GM21619 (cell line): Measurements from ENCODE around the gene GP5.

Experiments used
- ATAC-seq: cut with Tn5 transposase; IDR thresholded peaks from one replicate; pipeline ENCODE4 v1.9.1; 2021; ENCODE audit not compliant: unreplicated experiment

GP5 gene

DNA sequence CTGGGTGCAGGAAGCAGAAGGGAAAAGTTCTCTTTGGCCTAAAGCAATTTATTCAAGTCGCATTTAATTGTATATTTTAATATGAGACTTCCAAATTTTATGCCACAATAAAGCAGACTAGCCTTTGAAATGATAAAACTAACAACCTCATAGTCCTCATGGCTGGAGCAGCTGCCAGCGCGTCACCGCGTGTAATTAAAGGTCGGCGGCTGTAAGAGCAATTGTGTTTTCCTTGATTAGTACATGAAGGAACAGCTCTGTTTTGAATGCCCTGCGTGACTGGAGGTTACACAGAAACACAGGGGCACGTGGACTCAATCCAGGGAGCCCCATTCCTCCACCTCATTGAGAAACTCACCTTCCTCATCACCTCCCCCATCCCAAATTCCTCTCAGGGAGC lies 19.4 kb downstream of the GP5 start:
- ATAC-seq = no peak

DNA sequence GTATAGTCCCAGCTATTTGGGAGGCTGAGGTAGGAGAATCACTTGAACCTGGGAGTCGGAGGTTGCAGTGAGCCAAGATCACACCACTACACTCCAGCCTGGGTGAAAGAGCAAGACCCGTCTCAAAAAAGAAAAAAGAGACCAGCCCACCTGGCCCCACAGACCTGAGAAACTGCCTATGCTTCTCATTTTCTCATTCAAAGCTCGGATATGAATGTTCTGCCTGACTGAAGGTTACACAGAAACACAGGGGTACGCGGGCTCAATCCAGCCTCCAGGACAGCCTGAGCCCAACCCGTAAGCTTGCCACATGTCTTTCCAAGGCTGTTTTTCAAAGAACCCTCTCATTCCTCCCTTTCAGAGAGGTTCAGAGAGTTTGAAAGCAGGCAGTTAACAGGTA lies 19.8 kb downstream of the GP5 start:
- no peak for ATAC-seq

DNA sequence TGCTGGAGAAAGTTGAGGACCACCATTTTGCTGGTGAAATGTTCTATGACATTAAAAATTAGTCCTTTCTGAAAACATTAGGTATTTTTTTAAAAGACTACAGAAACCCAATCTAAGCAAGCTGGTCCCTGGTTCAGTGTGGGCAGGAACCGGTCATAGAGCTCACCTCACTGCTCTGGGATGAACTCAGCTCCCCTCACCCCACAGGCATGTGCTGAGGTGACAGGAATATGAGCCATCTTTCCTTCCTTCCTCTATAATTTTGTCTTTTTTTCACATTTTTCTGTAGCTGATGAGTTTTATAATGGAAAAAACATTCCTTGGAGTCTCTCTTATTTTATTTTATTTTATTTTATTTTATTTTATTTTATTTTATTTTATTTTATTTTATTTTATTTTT lies 21.4 kb downstream of the GP5 start:
- no peak for ATAC-seq

DNA sequence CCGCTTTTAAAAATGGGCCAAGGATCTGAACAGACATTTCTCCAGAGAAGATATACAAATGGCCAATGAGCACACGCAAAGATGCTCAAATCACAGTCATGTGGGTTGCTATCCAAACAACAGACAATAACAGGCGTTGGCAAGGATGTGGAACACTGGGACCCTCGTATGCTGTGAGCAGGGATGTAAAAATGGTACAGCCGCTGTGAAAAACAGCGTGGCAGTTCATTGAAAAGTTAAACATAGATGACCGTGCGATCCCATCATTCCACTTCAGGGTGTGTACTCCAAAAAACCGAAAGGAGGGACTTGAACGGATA lies 22.9 kb downstream of the GP5 start:
- ATAC-seq = no peak

DNA sequence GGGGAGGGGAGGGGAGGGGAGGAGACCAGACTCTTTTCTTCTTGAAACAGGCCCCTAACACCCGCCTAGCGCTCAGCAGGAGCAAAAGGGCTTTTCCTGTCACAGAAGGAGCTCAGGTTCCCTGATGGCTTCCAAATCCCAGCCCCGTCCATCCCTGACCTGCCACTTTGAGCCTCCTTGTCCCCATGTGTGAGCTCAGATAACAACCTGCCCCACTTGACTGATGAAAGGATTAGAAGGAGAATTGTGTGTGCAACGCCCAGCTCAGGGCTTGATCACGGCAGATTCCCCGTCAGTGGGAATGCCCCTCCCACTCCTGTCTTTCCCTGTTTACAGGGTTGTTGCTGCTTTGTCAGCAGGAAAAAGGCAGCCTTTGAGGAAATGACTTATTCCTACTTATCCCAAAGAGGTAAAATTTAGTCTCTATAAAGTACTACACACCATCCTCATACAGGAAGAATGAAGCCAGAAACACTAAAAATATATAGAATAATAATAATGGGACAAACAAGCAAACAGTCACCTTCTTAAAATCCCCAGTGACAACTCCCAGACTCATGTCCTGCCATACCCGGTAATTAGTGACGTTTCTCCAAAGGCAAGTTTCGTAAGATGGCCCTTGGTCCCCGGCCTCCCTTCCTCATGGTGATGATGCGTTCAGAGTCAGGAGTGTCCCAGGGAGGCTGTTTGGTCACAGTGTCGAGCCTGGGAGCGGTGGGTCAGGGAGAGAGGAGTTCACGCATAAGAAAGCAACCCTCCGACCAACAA lies 23.4 kb downstream of the GP5 start:
- ATAC-seq = no peak

DNA sequence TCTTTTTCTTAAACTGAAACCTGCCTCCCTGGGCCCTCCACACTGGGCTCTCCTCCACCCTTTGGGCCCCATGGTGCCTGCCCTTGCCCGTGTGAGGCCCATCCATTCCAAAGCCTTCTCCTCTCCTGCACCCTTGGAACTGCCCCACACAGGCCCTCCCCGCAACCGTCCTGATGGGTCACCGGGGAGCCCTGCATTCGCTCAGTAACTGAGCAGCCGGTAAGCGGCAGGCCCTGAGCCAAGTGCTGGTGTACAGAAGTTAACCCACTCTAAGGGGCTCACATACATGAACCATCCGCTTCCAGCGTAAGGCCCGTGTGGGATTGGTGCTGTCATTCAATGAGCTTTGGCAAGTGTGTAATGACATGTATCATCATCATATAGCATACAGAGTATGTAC lies 24.1 kb downstream of the GP5 start:
- no peak for ATAC-seq

DNA sequence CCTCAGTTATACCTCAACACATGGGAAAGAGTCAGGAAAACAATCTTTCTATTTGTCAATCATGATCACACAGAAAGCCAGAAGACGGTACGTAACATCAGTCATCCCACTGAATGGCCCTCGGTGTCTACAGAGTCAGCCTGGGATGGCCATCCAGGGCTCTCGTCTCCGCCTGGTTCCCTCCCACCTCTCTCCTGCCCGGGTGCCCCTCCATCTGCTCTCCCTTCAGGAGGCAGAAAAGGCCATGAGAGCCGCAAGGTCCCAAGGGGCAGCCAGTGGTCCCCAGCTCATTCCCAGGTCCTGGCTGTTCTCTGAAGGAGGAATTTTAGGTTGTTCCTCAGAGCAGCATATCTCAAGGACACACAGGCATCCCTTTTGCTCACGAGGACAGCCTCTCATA lies 25.2 kb downstream of the GP5 start:
- no peak for ATAC-seq

DNA sequence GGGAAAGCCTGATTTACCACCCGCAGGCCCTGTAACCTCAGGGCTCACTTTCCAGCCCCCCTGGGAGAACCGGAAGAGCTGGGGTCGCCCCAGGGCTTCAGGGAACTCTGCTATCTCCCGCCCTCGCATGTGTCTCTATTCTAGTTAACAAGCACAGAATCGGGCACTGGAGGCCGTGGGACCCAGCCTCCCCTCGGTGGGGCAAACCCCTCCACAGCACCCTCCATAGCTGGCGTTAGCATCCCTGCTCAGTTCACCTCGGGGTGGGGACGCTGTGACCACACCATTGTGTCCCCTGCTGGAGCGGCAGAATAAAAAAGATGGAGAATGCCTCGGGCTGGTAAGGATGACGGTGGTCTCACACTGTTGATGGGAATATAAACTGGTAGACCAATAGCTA lies 26.0 kb downstream of the GP5 start:
- ATAC-seq = no peak

DNA sequence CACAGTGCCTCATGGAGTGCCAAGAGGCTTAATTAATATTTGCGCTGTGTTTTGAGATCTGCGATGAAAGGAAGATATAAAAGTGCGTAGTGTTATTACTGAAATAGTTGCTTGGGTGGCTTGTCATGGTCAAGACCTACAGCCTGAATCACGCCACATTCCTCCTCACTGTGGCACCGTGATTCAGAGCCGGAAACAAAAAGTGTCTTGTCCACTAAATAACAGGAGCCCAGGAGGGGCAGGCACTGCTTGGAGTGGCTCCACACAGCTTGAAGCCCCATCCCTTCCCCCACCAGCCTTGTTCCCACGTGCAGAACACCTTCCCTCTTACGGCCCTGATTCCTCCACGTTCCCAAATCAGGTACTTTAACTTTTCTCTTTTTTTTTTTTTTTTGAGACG lies 28.3 kb downstream of the GP5 start:
- ATAC-seq = no peak

DNA sequence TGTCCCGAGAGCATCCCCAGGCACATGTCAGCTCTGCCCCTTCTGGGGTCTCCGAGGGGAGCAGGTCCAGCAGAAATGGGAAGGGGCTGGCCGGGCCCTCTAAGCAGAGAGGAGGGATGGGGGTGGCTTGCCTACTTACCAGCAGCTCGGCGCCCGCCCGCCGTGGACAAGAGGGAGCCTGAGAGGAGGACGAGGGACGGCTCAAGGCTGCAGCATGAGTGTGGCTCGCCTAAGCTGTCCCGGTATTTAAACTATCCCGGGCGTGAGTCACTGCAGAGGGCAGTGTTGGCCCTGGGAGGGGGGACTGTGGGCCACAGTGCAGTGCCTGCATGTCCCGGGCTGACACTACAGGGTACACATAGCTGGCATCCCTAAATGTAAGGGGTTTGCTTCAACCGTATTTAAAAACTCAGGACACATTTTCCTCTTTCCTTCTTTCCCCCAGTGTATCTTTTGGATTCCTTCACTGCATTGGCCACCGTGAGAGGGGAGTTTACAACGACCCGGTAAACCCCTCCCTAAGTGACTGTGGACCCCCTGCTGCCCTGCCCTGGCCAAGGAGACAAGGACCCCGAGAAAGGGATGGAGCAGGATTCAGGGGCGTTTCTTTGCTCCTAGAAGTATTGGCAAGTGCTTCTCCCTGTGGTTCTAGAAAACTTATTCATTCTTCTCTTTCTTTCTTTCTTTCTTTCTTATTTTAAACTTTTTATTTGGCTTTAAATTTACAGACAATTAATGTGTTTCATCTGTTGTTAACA lies 29.4 kb downstream of the GP5 start, which contains the start of gene LRRC15:
Gene LRRC15 (minus strand): TSS at position 222 of the 758 bp plus-strand sequence. CDS start 8,700 bp downstream, outside the sequence.
- ATAC-seq = no peak

DNA sequence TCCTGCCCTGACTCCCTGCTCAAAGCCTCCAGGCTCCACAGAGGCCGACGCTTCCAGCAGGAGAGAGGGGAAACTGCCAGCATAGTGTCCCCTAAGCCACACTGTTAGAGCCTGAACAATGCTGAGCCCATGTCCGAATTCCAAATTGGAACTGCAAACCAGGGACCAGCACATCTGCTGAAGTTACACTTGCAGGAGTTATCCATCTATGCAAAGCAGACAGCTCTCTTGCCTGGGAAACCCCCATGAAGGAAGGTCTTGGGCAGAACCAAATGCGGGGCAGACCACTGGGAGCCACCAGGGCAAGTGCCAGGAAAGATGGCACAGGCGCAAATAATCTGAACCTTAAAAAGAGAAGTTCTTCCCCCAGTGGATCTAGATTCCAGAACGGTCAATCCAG lies 30.1 kb downstream of the GP5 start:
- ATAC-seq = no peak

DNA sequence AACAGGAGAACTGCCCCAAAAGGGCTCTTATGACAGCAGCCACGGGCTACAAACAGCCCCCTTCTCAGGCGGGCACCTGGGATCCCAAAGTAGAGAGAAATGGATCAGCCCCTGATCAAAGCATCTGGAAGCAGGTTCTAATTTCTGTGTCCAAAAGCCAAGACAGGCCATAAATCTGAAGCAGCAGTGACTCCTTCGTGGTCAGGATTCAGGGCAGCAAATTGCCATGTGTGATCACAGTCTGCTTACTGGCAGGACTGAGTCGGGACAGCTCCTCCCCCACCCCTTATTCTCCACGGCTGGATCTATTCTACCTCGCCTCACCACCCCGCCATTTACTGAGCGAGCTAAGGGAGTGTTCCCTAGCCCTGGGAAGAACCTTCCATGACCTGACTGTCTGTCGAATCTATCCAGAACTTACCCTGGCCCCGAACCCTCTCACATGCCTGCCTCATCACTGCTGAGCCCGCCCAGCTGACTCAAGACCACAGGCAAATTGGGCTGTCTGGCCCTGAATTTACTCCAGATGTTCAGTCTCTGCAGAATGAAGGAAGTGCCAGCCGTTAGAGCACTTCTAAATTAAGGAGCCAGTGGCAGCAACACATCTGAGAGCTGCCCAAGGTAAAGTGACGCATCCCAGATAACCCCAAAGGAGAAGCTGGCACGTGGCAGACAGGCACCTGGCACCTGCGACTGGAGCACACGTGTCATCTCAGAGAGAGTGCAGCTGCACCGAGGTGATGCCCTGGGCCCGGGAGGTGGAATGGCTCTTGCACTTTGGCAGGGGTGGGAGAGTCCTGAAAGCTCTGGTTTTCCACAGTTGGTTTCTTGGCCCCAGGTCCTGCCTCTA lies 30.8 kb downstream of the GP5 start:
- no peak for ATAC-seq

DNA sequence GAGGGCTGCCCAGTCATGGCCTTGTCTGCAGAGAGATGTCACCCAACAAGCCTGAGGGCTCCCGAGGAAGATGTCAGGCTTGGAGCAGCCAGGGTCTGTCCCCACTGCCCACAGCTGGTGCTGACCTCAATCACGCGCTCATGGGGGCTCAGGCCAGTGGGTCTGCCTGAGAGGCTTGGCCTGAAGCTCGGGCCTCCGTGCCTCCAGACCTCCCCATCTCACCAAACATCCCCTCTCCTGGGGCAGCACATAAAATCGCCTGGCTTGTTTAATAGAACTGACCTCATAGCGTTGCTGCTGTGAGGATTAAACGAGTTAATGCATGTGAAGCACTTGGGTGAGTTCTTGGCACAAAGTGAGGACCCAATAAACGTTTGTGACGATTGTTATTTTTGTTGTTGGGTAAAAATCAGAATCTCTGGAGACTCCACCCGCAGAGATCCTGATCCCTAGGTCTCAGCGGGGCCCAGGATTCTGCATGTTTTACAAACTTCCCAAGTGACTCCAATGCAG lies 33.0 kb downstream of the GP5 start:
- ATAC-seq = no peak

DNA sequence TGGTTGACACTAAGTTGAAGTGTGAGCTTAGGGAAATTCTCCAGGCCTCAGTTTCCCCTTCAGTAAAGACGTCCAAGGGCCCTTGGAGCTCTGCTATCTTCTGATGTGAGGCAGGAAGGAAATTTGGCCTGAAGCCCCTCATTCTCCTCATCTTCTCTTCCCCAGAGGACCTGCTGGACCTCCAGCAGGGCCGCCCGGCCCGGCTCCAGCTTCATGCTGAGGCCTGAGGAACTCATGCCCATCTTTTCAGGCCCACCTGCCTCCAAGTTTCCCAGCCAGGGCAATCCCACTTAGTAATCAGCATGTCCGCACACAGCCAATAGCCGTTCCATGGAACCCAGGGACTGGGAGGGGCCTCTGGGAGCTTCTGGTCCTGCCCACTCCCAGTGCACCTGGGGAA lies 33.5 kb downstream of the GP5 start:
- ATAC-seq = no peak

DNA sequence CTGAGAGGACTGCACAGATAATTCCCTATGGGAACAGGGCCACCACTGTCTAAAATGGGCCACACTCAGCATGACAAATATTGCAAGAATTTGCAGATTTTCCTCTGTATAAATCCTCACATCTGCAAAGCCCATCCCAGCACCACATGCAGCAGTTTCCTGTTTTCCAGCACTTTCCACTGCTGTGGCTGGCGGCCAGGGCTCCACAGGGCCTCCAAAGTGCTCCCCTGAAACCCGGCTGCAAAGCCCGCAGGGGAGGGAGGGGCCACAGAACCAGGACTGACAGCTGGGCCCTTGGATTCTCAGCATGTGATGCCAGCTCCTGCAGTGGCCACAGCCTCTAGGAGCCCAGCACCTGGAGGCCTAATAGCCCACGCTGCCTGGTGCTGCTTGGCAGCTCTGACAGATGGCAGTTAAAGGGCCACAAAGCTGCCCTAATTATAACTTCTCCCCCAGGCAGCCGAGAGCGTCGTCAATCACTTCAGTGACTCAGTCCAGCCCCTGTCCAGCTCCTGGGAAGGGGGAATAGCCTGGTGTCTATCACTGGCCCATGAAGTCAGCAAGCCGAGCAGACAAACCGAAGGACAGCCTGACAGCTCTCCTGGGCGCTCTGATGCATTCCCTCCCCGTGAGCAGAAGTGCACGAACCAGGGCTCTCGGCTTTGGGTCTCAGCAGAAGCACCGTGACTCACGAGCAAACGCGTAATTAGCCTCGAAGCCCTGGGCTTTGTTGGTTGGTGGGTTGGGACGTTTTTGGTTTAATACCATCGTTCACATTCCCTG lies 34.2 kb downstream of the GP5 start:
- ATAC-seq = no peak

DNA sequence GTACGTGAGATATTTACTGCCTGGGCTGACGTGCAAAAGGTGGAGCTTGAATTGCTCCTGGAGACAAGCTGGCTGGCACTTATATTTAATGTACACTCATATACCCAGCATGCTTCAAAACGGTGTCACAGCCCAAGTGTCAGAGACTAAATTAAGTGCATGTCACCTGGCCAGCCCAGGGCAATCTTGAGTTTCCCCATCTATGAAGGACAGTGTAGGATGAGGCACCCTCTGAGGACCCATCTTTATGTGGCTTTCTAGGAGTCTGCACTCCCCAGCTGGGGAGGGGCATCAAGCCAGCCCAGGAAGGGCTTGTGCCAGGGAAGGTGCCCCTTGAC lies 34.8 kb downstream of the GP5 start:
- no peak for ATAC-seq

DNA sequence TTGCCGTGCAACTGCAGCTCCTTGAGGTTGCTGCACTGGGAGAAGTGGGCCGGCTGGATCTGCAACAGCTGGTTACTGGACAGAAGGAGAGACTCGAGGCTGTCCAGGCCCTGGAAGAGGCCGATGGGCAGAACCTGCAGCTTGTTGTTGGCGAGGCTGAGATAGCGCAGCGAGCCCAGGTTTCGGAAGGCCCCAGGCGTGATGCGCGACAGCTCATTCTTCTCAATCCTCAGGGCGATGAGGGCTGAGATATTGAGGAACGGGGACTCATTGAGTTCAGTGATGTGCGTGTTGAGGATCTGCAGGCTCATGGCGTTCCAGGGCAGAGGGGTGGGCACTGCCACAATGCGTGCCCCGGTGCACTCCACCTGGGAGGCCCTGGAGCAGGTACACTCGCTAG lies 38.5 kb downstream of the GP5 start:
- no peak for ATAC-seq

DNA sequence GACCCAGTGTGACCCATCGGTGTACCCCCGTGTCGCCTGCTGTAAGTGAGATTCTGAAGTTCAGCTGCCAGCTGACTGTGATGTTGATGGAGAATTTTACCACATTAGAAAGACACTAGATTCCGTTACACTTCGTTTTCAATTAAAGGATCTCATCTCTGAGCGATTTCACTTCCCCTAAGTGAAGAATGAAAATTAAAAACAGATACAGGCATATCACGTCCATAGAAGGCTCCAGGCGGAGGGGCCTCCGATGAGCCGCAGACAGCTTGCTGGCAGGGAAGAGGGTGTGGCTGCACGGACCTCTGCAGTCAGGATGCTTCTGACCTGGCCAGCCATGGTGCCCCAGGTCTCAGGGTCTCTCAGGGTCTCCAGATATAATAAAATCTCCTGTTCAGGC lies 41.4 kb downstream of the GP5 start:
- no peak for ATAC-seq

DNA sequence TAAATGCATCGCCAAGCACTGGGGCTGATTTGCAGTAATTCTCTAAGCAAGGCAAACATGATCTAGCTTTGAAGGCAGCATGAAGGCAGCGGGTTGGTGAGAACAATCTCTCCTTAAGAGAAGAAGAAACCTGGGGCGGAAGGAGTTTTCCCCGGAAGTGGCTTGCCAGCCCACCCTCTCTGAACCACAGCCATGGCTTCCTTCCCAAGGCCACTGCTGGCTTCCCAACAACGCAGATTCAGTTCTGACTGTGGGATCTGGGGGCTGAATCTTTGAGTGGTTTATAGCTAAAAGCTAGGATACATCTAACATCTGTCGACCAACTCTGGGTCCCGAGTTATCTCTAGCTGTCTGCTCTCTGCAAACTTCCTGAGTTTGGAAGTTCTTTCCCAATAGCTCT lies 43.7 kb downstream of the GP5 start:
- ATAC-seq = no peak

DNA sequence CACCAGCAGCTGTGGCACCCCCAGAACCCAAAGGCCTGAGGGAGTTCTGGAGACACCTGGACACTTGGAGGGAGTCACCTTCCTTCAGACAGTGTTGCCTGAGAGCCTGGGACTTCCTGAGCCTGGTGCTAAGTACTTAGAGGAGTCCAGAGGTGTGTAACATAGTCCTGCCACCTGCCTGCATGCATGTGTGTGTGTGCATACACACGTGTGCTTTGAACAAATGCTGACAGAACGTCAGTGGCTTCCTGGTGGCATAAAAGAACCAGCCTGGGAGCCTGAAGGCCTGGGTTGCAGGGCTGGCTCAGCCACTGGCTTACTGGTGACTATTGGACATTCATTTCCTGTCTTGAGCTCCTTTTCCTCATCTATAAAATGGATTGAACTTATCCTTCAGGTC lies 44.8 kb downstream of the GP5 start:
- ATAC-seq = no peak

DNA sequence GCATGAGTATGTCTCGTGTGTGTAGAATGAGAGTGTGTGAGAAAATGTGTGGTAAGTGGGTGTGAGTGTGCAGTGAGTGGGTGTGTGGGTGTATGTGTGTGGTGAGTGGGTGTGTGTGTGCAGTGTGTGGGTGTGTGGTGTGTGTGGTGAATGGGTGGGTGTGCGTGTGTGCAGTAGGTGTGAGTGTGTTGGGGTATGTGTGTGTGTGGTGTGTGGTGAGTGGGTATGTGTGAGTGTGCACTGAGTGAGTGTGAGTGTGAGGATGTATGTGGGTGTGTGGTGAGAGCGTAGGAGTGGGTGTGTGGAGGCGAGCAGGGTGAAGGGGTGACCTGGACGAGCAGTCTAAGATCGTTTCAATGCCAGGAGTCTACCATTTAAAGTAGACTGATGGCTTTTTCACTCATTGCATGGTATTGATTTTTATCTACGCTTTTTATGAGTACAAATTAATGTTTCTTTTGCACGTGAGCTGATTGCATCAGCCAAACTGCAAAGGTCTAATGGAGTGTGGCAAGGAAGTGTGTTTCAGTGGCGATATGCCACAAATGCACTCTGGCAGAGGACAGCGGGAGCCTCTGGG lies 46.3 kb downstream of the GP5 start:
- ATAC-seq = no peak
